Measurements from ENCODE around the gene TDRD6. TPM values are rescaled to one million over a fixed set of nuclear protein-coding genes. Genes with fewer than 3 reads are reported as not detected.
A peak's percentile ranks its signal among the peaks of the same experiment; 100 is the strongest.

Gene TDRD6
- total RNA-seq, 2 donors from 2014 or later: 0.12 to 0.37 TPM

DNA sequence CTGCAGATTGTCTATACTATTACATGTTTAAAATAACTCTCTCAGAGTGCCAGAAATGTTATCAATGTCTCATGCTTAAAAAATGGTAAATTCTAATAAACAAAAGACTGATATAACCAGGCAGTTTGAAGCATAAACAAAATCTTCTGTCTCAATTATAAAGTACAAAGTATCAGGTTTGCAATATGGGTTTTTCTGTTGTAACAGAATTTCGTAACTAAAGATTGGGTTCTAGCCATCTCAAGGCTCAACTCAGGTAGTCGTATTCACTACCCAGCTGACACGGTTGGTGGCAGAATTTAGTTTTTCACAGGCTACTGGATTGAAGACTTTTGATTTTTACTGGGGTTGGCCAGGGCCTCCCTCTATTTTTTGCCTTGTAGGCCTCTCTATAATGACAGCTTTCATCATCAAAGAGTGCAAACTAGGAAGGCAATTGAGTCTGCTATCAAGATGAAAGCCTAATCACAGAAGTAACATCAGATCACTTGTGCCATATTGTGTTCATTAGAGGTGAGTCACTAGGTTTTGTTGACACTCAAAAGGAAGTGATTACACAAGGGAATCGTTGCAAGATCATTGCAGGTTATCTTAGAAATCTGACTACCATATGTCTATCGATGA lies 38.7 kb upstream of the TDRD6 start:
- Histone ChIP-seq H3K36me3 (no peaks in the 10 kb centered on the region), H3K9me3 (no peaks in the 10 kb centered on the region), H3K4me1 (peaks cover 0 to 7% of the 10 kb centered on the region in 2 donors), H3K4me3 (no peak overlapping the region), H3K27ac (no peak overlapping the region), H3K27me3 (no peaks in the 10 kb centered on the region)
- no peak for DNase-seq (ENCODE audit: low spot score)
- TF ChIP-seq, protein P1, sequence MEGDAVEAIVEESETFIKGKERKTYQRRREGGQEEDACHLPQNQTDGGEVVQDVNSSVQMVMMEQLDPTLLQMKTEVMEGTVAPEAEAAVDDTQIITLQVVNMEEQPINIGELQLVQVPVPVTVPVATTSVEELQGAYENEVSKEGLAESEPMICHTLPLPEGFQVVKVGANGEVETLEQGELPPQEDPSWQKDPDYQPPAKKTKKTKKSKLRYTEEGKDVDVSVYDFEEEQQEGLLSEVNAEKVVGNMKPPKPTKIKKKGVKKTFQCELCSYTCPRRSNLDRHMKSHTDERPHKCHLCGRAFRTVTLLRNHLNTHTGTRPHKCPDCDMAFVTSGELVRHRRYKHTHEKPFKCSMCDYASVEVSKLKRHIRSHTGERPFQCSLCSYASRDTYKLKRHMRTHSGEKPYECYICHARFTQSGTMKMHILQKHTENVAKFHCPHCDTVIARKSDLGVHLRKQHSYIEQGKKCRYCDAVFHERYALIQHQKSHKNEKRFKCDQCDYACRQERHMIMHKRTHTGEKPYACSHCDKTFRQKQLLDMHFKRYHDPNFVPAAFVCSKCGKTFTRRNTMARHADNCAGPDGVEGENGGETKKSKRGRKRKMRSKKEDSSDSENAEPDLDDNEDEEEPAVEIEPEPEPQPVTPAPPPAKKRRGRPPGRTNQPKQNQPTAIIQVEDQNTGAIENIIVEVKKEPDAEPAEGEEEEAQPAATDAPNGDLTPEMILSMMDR (IDR thresholded peaks at IDR 0.05): no peak

DNA sequence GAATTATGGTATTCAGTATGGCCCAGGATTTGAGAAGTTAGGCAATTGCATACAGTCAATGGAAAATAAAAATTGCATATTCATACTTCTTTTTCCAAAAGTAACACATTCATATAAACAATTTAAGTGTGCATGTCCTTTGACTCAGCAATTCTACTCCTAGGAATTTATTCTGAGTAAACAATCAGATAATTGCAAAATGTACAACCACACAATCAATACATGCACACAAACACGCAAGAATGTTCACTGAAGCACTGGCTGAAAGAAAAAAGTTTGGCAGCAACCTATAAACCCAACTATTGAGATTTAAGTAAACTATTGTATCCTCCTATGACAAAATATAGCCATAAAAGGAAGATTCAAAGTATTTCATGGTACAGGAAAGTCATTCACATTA lies 36.7 kb upstream of the TDRD6 start:
- Histone ChIP-seq H3K4me3 (no peak overlapping the region), H3K9me3 (no peaks in the 10 kb centered on the region), H3K27ac (no peak overlapping the region), H3K4me1 (peaks cover 0 to 15% of the 10 kb centered on the region in 2 donors), H3K27me3 (no peaks in the 10 kb centered on the region), H3K36me3 (no peaks in the 10 kb centered on the region)
- no peak for DNase-seq (ENCODE audit: low spot score)
- TF ChIP-seq, protein P1 (IDR thresholded peaks at IDR 0.05): no peak

DNA sequence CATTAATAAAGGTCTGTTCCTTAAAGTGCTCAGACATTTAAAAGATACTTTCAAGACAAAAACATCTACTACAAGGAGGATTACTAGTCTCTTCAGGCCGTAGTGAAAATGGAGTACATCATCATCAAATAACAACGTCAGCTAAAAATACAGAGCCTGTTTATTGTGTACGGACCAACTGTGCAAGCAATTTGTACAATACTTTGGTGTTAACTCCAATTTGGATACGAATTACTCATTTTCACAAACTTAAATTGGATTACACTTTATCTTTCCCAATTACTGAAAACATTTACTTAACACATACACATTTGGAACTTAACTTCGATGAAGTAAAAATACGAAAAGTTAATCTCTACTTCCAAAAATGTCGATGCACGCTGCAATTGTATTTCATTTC lies 35.9 kb upstream of the TDRD6 start:
- Histone ChIP-seq H3K4me1 (peaks cover 0 to 15% of the 10 kb centered on the region in 2 donors), H3K27me3 (no peaks in the 10 kb centered on the region), H3K36me3 (peaks cover 6% of the 10 kb centered on the region), H3K4me3 (peak overlapping the region; percentile 91 to 95), H3K9me3 (no peaks in the 10 kb centered on the region), H3K27ac (peak overlapping the region in 1 of 2 donors; percentile 98)
- TF ChIP-seq, protein P1 (IDR thresholded peaks at IDR 0.05): no peak
- no peak for DNase-seq (ENCODE audit: low spot score)

DNA sequence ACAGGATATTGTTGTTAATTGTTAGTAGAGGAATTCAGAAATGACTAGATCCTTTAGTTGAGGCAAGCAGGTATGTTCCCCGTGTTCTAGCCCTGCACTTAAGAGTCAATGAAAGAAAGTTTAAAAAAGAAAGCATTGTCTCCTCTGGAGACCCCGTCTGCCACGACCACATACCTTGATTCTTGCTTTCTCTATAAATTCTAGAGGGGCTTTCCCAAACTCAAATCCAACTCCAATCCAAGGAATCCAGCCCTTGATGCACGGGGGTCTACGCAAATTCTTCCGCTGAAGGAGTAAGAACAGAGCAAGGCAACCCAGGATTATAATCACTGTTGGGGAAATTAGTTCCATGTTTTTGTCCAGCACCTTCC lies 35.5 kb upstream of the TDRD6 start:
- Histone ChIP-seq H3K36me3 (peaks cover 7% of the 10 kb centered on the region), H3K27ac (peak overlapping the region; percentile 93 to 98), H3K4me3 (peak overlapping the region; percentile 91 to 95), H3K9me3 (no peaks in the 10 kb centered on the region), H3K4me1 (peaks cover 0 to 15% of the 10 kb centered on the region in 2 donors), H3K27me3 (no peaks in the 10 kb centered on the region)
- DNase-seq (ENCODE audit: low spot score): no peak
- TF ChIP-seq, protein P1 (IDR thresholded peaks at IDR 0.05): no peak

DNA sequence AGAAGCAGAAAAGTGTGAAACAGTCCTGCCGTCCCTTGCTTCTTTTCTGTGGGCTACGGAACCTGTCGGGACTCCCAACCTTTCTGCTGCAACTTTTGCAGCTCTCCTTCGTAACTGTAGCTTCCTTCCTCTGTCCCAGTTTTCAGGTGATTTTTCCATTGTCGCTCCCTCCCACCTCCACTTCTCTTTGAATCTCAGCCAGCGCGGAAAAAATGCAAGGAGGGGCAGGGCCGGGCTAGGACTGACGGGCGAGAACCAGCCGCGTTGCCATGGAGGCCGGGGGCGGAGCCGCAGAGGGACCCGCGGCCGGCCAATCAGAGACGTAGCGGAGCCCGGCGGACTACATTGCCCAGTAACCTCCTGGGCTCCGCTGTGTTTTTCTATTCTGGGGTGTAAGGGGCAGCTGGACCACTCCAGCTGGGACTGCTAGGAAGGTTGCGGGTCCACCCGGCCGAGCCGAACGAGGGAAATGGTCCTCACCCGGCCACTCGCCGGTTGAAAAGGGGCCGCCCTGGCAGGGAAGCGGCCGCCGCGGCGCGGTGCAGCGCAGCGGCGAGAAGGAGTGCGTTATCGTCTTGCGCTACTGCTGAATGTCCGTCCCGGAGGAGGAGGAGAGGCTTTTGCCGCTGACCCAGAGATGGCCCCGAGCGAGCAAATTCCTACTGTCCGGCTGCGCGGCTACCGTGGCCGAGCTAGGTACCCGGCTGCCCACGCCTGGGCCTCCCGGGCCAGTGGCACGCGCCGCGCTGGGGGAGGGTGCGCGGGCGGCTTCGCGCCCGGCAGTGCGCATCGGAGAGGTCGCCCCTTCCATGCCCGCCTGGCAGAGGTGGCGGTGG lies 34.9 kb upstream of the TDRD6 start, which contains the start of the genes CYP39A1 and SLC25A27:
Gene CYP39A1 (minus strand): TSS at position 216 of the 836 bp plus-strand sequence. CDS start 236 bp downstream, outside the sequence.
Gene SLC25A27 (plus strand): TSS at position 373 of the 836 bp plus-strand sequence. CDS start 218 bp downstream, at position 591.
- Histone ChIP-seq H3K9me3 (no peaks in the 10 kb centered on the region), H3K36me3 (peaks cover 7% of the 10 kb centered on the region), H3K27ac (peak within 1 kb of the TSS; percentile 93 to 98), H3K4me1 (peaks cover 0 to 15% of the 10 kb centered on the region in 2 donors), H3K27me3 (no peaks in the 10 kb centered on the region), H3K4me3 (peak within 1 kb of the TSS; percentile 91 to 95)
- TF ChIP-seq, protein P1 (IDR thresholded peaks at IDR 0.05): peak in 1 of 2 donors; percentile 17
- DNase-seq (ENCODE audit: low spot score): peak; percentile 89

All from right atrium auricular region (tissue), 2 donors.